Liver (tissue), 3 donors: Measurements from ENCODE around the gene DSTYK.

Source experiments
- ATF3 ChIP-seq: IDR thresholded peaks from 2 replicates; pipeline ENCODE4 v1.6.1; 2016; ENCODE audit warnings: antibody characterized with exemption
- CTCF ChIP-seq: fragments of 150-350 bp; IDR thresholded peaks from 2 replicates; pipeline ENCODE4 v1.5.1; 2017; ENCODE audit warnings: improper control_type of control experiment, low read depth, low read length; ENCODE audit not compliant: missing input control
- EGR1 ChIP-seq, 2 donors: IDR thresholded peaks; 2 replicates each; pipeline ENCODE4 v1.6.1; 2016 to 2018; ENCODE audit warnings: antibody characterized with exemption in 2 of 2, low read depth in 2 of 2
- MAX ChIP-seq: IDR thresholded peaks from 2 replicates; pipeline ENCODE4 v1.6.1; 2016; ENCODE audit warnings: antibody characterized with exemption
- REST ChIP-seq: IDR thresholded peaks from 2 replicates; pipeline ENCODE4 v1.6.1; 2016; ENCODE audit warnings: antibody characterized with exemption, mild to moderate bottlenecking
- SP1 ChIP-seq: IDR thresholded peaks from 2 replicates; pipeline ENCODE4 v1.6.1; 2018; ENCODE audit warnings: antibody characterized with exemption, mild to moderate bottlenecking
- donor health status: healthy.
- donor health status: healthy.

- TF ChIP-seq CTCF: no peak
- no peak for TF ChIP-seq MAX
- TF ChIP-seq REST: no peak
- no peak for TF ChIP-seq SP1
- TF ChIP-seq EGR1 (IDR thresholded peaks at IDR 0.05; ENCODE audit: low read depth in 2 of 2): no peak
- TF ChIP-seq ATF3: no peak
Measured at GRCh38 chr1:205127646-205128045, 83.9 kb downstream of the DSTYK start.
